ENCODE measurements around the gene PIANP. TPM values are rescaled to one million over a fixed set of nuclear protein-coding genes. Genes with fewer than 3 reads are reported as not detected.

The PIANP gene
- total RNA-seq, 4 donors from 2014 or later: not detected

DNA sequence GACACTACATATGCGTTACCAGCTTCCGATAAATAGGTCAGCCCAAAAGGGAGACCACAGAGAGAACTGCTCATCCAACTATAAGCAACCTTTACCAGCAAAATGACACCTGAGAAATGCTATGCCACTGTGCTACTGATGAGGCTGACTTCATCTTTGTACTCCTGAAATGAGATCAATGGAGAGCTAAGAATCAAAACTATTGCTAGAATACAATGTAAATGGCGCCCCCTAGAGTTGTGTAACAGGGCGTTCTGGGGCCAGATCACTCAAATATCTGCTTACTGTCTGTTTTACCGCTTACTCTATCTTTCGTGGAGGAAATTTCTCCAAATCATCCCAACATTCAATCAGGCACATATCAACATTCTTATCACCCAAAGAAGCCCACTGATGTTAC is 16.0 kb downstream of the PIANP start:
- ATAC-seq: no peak
- Histone ChIP-seq H3K9me3 (no peaks in the 10 kb centered on the region), H3K27me3 (no peaks in the 10 kb centered on the region), H3K36me3 (peaks cover 0 to 16% of the 10 kb centered on the region in 2 donors), H3K4me3 (no peak overlapping the region), H3K27ac (no peak overlapping the region), H3K4me1 (peaks cover 19 to 20% of the 10 kb centered on the region in 2 donors)
- no peak for TF ChIP-seq POLR2A (IDR thresholded peaks at IDR 0.05)
- TF ChIP-seq, protein P1, sequence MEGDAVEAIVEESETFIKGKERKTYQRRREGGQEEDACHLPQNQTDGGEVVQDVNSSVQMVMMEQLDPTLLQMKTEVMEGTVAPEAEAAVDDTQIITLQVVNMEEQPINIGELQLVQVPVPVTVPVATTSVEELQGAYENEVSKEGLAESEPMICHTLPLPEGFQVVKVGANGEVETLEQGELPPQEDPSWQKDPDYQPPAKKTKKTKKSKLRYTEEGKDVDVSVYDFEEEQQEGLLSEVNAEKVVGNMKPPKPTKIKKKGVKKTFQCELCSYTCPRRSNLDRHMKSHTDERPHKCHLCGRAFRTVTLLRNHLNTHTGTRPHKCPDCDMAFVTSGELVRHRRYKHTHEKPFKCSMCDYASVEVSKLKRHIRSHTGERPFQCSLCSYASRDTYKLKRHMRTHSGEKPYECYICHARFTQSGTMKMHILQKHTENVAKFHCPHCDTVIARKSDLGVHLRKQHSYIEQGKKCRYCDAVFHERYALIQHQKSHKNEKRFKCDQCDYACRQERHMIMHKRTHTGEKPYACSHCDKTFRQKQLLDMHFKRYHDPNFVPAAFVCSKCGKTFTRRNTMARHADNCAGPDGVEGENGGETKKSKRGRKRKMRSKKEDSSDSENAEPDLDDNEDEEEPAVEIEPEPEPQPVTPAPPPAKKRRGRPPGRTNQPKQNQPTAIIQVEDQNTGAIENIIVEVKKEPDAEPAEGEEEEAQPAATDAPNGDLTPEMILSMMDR (IDR thresholded peaks at IDR 0.05 in 4 of 5, conservative IDR thresholded peaks at IDR 0.05 in 1 of 5): peak in 2 of 5 experiments; percentile 10 to 34
- DNase-seq: no peak
- in situ Hi-C loops (cut with MboI; ENCODE audit: low sequenced_read_pairs in 4 of 4) (no loop called here), intact Hi-C loops (cut with DNase I; ENCODE audit: low total_unique reads) (loop anchor here (5.0 to 10.0 kb wide), 3 partner anchors 190 to 347 kb away; partner anchors contain the start of genes EMG1, MRPL51, NCAPD2 and PHB2)

DNA sequence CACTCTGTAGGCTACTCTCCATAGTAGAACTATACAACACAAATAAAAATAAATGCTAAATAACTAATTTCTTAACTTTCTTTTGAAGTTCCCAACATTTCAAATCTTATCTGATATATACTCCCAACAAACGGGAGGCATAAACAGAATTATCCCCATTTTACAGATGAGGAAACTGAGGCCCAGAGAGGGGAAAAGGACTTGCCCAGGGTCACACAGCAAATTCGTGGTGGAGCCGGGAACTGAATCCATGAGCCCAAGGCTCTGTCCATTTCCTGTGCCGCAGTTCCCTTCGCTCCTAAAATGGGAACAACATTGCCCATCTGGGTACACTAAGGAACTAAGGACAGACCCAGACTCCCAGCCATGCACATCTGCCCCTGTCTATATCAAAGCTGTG is 23.7 kb downstream of the PIANP start:
- Histone ChIP-seq H3K9me3 (no peaks in the 10 kb centered on the region), H3K4me3 (no peak overlapping the region), H3K27me3 (no peaks in the 10 kb centered on the region), H3K27ac (no peak overlapping the region), H3K4me1 (no peaks in the 10 kb centered on the region), H3K36me3 (peaks cover 0 to 79% of the 10 kb centered on the region in 2 donors)
- ATAC-seq (no peak), DNase-seq (no peak)
- no peak for TF ChIP-seq POLR2A (IDR thresholded peaks at IDR 0.05)
- intact Hi-C loops (cut with DNase I; ENCODE audit: low total_unique reads) (no loop called here), in situ Hi-C loops (cut with MboI; ENCODE audit: low sequenced_read_pairs in 4 of 4) (no loop called here)

DNA sequence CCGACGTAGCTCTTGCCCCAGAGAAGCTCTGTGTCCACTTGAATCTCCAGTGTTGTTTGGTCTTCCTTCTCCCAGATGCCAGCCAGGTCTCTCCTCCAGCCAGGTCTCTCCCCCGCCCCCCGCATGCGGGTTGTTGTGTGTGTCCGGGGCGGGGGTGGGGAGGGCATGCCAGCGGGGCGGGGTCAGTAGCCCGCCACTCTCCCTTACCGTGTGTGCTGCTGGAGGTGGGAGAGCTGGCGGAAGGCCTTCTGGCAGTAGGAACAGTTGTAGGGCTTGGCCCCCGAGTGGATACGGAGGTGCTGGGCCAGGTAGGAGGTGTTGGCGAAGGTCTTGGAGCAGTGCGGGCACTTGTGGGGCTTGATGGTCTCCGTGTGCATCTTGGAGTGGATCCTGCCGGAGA is 28.5 kb downstream of the PIANP start:
- peaks cover 0 to 96% of the 10 kb centered on the region in 2 donors for H3K36me3 ChIP-seq
- no peak overlapping the region for H3K4me3 ChIP-seq
- TF ChIP-seq, protein P1 (IDR thresholded peaks at IDR 0.05 in 4 of 5, conservative IDR thresholded peaks at IDR 0.05 in 1 of 5): no peak
- TF ChIP-seq POLR2A (IDR thresholded peaks at IDR 0.05): no peak
- ATAC-seq (no peak), DNase-seq (no peak)
- no peaks in the 10 kb centered on the region for H3K27me3 ChIP-seq
- in situ Hi-C loops (cut with MboI; ENCODE audit: low sequenced_read_pairs in 4 of 4) (no loop called here), intact Hi-C loops (cut with DNase I; ENCODE audit: low total_unique reads) (no loop called here)
- H3K9me3 ChIP-seq: no peaks in the 10 kb centered on the region
- no peak overlapping the region for H3K27ac ChIP-seq
- no peaks in the 10 kb centered on the region for H3K4me1 ChIP-seq

DNA sequence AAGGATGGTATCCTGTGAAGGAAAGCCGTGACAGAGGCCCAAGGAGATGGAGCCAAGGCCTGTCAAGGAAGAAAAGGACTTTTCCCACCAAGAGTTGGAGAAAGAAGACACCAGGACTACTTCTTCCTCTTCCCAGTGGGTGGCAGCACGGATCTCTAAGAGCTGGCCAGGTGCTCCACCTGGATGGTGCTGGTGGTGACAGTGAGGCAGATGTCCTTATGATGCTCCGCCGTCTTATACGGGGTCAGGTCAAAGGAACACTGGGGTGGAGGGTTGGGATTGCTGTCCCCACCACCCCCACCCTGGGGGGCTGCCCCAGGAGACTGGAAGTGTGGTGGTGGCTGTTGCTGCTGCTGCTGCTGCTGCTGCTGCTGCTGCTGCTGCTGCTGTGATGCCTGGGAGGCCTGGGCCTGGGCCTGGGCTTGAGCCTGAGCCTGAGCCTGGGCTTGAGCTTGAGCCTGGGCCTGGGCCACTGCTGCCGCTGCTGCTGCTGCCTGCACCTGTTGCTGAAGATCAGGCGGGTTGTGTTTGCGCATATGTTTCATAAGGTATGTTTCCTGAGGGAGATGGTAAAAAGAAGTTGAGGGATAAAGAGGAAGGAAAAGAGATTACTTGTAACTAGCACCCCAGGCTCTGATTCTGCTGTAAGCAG is 32.9 kb downstream of the PIANP start:
- H3K36me3 ChIP-seq: peaks cover 0 to 60% of the 10 kb centered on the region in 2 donors
- TF ChIP-seq, protein P1 (IDR thresholded peaks at IDR 0.05 in 4 of 5, conservative IDR thresholded peaks at IDR 0.05 in 1 of 5): no peak
- TF ChIP-seq POLR2A (IDR thresholded peaks at IDR 0.05): no peak
- H3K9me3 ChIP-seq: no peaks in the 10 kb centered on the region
- ATAC-seq (no peak), DNase-seq (no peak)
- no peaks in the 10 kb centered on the region for H3K27me3 ChIP-seq
- H3K4me3 ChIP-seq: no peak overlapping the region
- in situ Hi-C loops (cut with MboI; ENCODE audit: low sequenced_read_pairs in 4 of 4) (loop anchor here in 1 of 4 donors (10.0 kb wide), 1 partner anchor 57 kb away; the partner anchor contains the start of gene COPS7A), intact Hi-C loops (cut with DNase I; ENCODE audit: low total_unique reads) (no loop called here)
- H3K4me1 ChIP-seq: peaks cover 0 to 6% of the 10 kb centered on the region in 2 donors
- no peak overlapping the region for H3K27ac ChIP-seq

DNA sequence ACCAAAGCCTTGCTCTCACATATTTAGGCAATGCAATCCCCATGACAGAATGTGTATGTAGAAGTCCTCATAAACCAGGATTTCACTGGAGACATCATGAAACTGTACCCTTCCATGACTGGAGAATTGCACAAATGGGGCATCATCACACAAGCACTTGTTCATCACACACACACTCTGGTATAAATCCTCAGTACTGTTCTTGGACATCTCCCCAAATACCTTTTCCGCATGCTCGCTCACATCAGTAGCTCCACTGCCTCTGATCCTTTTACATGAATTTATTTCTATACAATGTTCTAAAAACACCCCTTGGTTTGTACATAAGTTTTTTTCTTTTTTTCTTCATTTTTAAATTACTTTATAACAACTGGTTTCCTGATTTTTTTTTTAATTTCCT is 34.4 kb downstream of the PIANP start:
- no peak for ATAC-seq
- no peaks in the 10 kb centered on the region for H3K9me3 ChIP-seq
- no peak overlapping the region for H3K4me3 ChIP-seq
- no peak for TF ChIP-seq POLR2A (IDR thresholded peaks at IDR 0.05)
- TF ChIP-seq, protein P1 (IDR thresholded peaks at IDR 0.05 in 4 of 5, conservative IDR thresholded peaks at IDR 0.05 in 1 of 5): no peak
- H3K27ac ChIP-seq: no peak overlapping the region
- H3K27me3 ChIP-seq: no peaks in the 10 kb centered on the region
- in situ Hi-C loops (cut with MboI; ENCODE audit: low sequenced_read_pairs in 4 of 4): loop anchor here in 1 of 4 donors (10.0 kb wide), 1 partner anchor 59 kb away; the partner anchor contains the start of gene COPS7A
- no peak for DNase-seq
- peaks cover 12 to 17% of the 10 kb centered on the region in 2 donors for H3K4me1 ChIP-seq
- peaks cover 0 to 46% of the 10 kb centered on the region in 2 donors for H3K36me3 ChIP-seq
- intact Hi-C loops (cut with DNase I; ENCODE audit: low total_unique reads): no loop called here
